HG02623 (cell line): ENCODE measurements around the gene MOB2.
A peak's percentile ranks its signal among the peaks of the same experiment; 100 is the strongest.

Source experiments
- ATAC-seq: cut with Tn5 transposase; IDR thresholded peaks from one replicate; pipeline ENCODE4 v1.9.1; 2021; ENCODE audit warnings: moderate library complexity; ENCODE audit not compliant: unreplicated experiment

Gene MOB2, protein sequence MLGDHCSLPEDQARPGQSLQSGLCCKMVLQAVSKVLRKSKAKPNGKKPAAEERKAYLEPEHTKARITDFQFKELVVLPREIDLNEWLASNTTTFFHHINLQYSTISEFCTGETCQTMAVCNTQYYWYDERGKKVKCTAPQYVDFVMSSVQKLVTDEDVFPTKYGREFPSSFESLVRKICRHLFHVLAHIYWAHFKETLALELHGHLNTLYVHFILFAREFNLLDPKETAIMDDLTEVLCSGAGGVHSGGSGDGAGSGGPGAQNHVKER

DNA sequence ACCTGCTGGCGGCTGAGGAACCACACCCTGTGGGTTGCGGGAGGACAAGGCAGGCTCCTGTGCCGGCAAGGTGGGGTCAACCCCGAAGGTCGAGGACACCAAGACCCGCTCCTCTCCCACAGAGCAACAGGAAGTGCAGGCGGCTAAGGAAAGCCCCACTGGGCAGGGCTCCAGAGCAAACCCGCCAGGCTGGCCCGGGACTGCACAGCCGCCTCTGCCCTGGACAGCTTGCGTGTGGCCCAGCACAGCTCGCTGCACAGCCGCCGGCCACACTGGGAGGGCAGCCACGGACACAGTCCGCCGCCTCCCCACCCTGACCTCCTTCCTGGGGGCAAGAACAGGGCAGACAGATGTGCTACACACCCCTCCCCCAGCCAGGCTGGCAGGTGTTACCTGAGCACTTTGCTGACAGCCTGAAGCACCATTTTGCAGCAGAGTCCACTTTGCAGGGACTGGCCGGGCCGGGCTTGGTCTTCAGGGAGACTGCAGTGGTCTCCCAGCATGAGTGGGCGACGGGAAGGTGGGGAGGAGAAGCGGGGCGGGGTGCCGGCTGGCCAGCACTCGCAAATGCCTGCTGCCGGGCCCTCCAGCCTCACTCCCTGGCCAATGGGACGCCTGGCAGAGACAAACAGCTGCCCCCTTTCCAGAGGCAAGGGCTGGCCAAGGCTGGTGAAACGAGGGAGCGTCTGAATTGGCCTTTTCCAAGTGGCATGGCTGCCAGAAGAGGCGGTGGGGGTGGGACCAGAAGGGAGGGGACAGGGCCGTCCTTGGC lies at the start of gene MOB2:
Gene MOB2 (minus strand): TSS at position 726 of the 772 bp plus-strand sequence. CDS start 223 bp downstream, at position 503.
- no peak for ATAC-seq

DNA sequence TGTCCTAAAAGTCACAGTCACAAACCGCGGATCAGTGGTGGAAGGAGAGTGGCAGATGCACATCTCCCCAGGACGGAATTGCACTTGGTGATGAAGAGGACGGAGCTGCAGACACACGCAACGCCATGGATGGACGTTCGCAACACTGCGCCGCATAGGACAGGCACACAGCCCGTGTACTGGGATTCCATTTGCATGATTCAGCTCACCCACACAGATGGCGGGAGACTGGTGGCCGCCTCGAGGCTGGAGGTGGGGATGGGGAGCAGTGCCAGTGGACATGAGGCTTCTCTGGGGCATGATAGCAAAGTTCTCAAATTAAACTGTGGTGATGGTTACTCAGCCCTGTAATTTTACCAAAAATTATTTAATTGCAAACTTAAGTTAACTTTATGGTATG lies 48.1 kb upstream of the MOB2 start:
- no peak for ATAC-seq

DNA sequence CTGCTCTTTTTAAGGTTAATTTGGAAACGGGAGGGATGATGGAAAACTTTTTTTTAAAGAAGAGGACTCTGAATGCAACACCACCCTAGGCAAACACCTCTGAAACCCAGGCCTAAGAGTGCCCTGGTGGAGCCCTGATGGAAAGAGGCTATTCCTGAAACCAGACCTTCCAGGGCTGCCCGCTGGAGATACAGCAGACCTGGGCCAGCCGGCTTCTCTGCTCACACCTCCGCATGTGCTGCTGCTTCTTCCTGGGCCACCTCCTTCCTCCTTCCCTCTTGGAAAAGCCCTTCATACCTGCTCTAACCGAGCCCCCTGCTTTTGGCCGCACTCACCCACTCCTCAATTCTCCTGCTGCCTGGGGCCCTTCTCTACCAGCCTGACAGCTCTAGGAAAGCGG lies 47.6 kb upstream of the MOB2 start:
- no peak for ATAC-seq

DNA sequence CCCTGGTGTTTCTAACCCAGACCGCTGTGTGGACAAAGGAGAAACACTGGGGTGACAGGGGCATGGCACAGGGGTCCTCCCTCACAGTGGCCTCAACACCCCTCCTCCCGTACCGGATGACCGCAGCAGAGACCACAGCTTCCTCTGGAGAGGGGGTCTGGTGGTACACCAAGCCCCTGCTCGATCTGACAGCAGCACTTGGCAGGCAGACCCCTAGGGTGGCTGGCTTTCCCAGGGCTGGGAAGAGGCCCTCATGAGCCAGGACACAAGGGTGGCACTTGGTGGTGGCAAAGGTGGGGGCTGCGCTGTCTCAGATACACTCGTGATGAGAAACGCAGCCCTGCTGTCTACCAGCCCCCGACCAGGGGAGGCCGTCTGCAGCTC lies 46.8 kb upstream of the MOB2 start:
- no peak for ATAC-seq

DNA sequence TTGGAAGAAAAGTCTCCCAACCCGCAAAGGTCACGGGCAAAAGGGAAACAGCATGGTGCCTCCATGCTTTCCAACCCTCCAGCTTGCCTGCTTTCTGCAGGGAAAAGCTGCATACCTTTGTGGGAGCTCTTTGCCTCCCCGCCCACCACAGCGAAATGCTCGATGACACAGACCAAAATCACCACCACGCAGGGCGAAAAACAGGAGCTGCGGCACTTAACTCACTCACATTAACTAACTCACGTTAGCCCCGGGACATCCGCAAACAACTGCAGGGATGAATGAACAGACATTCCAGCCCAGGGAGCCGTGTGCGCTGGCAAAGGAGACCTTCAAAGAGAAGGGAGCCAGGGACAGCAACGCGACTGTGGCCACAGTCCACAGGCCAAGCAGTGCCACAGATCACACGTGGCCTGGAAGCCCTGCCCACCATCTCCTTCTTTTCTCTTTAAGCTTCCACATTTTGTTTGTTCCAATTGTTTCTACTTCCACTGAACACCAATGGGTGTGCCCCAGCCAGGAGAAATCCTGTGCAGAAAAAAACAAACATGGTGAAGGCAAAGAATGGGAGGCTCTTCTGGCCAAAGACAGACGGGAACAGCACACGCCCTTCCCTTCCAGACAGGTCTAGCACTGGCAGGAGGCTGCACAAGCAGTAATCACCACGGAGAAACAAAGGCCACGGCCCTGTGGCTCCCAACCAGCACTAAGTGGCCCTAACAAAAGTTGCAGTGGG lies 46.2 kb upstream of the MOB2 start:
- ATAC-seq = no peak

DNA sequence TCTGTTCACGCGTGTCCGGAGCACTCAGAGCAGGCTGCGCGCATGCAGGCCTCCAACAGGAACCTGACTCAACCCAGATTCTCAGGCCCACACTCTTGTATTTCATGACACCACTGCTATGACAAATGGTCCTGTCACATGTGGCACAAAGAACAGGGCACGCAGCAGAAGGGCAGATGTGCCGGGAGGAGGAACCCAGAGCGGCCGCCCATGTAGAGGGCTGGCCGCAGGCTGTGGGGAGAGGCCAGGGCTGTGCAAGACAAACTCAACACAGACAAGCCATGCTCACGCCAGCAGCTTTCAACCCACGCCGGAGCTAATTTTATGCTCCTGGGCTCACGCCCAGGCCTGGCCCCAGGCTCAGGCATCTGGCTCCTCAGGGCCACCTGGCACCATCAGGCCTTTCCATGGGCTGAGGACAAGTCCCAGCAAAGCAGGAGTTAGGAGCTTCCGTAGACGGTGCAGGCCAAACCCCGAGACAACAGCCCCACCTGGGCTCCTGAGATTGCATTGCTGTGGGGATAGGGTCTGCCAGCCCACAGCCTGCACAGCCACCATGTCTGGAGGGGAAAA lies 45.5 kb upstream of the MOB2 start:
- no peak for ATAC-seq

DNA sequence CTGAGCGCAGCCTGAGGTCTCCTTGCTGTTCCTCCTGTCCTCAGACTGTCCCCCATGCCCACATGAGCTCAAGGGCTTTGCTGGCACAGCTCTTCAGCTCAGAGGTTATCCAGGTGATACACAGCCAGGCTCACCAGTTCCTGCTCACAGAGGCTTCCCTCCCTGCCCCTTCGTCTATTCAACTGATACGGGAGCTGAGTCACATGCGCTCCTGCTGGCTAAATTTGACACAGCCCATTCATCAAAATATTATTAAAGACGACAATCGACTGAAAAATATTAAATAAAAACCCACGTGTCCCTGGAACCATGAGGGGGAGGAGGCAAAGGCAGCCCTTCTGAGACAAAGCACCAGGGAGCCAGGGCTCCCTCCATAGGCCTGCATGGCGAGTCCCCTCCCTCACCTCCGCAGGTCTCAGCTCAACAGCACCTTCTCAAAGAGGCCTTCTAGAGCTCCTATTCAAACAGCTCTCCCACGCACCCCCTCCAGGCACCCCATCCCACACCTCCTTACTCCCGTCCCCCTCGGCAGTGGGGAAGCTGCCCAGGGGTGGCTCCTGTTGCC lies 45.0 kb upstream of the MOB2 start:
- no peak for ATAC-seq

DNA sequence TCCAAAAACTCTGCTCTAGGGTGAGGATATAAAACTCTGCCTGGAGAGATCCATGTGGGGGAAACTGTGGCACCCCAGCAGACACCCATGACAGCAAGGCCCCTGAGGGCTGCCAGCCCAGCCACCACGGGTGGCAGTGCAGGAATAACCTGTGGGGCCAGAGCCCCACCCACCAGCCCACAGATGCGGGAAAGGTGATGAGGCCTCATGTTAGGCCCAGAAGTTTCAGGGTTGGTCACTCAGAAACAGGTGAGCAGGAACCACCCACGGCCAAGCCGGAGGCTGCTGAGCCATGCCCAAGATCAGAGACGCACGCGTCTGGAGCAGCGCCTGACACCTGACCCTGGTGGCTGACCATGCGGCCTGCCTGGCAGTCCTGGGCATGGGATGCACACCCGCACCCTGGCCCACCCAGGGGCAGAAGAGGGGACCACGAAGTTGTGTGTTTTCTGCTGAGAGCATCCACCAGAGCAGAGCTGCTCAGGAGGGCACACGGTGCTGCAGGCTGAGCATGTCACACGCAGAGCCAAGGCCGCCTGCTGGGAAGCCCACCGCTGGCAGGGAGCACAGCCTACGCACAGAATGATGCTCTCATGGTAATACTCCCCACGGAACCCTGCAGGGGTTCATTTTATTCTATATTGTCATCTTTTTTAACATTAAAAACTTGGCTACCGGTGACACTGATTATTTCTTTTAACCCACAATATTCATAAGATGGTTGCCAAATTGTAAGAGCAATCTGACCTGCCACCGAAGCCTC lies 44.3 kb upstream of the MOB2 start:
- ATAC-seq = no peak

DNA sequence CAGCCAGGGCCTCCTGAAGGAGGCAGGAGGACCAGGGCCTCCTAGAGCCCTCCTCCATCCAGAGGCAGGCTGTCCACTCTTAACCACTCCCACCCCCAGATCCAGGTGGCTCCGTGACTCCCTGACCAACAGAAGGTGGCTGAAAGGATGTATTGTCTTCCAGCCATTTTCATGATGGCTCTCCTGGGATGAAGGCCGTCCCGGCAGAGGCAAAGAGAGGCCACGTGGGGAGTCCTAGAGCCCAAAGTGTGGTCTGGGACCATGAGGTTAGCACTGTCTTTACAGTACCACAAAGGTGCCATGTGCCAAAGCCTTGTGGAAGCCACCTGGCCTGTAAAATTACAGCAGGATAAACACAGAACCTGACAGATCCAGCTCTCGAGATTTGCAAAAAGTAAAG lies 43.2 kb upstream of the MOB2 start:
- ATAC-seq = no peak

DNA sequence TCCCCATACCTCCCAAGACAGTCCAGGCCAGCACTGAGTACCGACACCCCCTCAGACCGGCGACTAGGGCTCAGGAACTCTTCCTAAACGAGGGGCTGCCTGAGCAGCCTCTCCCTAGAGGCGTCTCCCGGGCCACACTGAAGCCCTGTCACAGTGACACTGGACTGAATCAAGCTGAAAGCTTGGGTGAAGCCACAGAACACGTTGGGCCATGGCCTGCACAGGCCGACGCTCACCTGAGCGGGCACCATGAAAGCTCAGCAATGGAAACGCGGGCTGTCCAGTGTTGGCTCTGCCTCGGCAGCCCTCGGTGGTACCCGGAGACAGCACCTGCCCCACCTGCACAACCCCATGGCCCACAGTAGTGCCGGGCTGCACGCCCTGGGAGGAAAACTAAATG lies 42.7 kb upstream of the MOB2 start:
- ATAC-seq = no peak

DNA sequence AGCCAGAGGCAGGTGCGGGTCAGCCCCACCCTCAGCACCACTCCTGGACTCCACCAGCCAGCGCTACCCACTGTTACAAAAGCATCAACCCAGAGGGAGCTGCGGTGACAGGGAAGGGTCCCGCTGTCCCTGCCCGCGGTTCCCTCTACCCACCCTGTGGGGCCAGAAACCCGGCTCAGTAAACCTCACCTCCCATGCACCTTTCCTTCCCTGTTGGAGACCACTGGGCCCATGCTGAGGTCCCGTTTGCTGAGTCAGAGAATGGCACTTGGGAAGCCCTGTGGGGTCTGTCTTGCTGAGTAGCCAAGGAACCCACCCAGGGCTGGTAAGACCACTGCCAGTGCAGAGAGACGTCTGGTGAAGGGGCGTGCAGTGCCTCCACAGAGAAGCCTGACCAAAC lies 42.1 kb upstream of the MOB2 start:
- ATAC-seq = no peak

DNA sequence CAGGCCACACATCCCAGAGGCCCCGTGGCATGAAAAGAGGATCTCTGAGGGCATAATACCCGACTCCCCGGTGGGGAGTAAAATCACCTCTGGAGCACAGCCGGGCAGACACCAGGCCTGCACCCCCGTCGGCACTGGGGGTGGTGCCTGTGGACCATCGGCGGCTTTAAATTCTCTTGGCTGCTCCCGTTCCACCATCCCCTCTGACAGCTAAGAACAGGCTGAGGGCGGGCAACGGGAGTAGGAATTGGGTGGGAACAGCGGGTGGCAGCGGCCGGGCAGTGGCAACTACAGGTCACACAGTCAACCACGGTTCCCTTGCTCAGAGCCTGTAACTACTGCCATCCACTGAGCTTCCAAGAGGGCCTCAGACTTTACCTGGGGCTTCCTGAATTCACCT lies 40.2 kb upstream of the MOB2 start:
- ATAC-seq = no peak

DNA sequence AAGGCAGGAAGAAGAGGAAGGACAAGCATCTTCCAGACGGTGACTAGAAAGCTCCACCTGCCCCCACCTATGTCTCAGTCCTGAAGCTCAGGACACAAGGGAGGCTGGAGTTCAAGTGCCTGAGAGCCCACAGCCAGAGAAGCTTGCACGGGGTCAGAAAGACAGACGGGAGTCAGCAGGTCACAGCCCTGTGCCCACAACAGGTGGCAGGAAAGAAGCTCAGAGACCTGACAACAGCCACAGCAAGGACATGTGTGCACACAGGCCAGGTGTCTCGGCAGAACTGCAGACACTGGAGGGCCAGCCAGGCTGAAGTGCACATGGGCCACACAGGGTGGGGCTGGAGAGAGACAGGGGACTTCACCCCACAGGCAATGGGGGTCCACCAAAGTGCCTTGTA lies 37.2 kb upstream of the MOB2 start:
- no peak for ATAC-seq

DNA sequence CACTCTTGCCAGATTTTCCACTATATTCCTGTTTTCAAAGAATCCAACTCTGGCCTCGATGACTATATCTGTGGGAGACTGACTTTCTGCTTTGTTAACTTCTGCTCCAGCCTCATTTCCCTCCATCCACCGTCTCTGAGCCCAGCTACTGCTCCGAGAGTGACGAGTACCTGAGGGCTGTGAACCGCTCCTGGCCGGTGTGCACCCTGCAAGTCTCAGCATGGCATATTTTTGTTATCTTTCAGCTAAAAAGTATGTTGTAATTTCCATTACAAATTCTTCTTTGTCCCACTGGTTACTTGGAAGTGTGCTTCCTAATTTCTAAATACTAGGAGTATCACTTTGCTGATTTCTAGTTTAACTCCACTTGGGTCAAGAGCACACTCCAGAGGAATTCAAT lies 36.5 kb upstream of the MOB2 start:
- no peak for ATAC-seq

DNA sequence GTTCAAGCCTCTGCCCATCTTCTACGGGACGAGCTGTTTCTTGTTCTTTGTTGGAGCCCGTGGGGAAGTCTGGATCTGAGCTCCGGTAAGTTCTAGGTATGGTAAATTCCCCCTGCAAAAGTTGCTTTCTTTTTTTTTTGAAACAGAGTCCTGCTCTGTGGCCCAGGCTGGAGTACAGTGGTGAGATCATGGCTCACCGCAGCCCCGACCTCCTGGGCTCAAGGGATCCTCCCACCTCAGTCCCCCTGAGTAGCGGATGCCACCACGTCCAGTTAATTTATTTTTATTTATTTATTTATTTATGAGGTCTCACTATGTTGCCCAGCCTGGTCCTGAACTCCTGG lies 35.5 kb upstream of the MOB2 start:
- no peak for ATAC-seq

DNA sequence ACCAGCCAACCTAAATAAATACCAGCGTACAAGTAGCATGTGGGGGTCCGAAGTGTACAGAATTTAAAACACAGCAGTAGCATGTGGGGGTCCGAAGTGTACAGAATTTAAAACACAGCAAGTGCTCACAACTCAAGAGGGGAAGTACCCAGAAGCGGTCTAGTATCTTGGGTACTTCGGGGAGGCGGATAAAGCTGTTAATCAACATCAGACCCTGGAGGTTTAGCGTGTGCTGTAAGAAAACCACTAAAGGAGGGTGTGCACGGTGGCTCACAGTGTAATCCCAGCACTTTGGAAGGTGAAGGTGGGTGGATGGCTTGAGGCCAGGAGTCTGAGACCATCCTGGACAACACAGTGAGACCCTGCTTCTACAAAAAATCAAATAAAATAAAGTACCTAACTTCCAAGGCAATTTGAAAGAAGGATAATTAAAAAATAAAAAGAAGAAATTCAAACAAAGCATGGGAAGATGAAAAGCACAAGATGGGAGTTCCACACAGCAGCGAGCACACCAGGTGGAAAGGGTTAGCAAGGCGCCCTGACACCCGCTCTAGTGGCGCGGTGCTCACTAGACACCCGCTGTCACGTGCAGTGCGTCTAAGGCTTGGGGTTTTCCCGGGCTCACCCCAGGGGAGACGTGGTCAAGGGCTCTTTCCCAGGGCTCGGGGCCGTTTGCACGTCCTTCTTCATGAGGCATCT lies 35.0 kb upstream of the MOB2 start:
- ATAC-seq = peak; percentile 72

DNA sequence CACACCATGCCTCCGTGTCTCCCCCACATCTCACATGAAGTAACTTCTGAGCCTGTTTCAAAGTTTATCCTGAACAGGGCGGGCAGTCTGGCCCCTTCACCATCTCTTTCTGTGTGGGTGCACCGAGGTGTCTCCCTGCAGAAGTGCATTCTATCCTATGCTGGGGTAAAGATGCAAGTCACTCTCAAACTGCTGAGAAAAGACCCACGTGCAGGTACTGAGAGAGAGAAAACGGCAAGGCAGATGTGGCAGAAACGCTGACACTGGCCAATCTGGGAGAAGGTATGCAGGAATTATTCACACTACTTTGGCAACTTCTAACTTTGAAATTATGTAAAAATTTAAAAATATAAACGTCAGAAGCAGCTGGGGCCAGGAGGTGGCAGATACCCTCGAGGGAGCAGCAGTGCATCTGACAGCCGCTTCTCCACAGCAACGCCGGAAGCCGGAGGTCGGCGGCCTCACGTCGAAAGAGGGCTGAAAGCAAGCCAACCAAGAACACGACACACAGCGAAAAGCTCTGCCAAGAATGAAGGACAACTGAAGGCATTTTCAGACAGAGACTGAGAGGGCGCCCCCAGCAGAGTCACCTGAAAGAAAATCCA lies 34.2 kb upstream of the MOB2 start:
- ATAC-seq = no peak

DNA sequence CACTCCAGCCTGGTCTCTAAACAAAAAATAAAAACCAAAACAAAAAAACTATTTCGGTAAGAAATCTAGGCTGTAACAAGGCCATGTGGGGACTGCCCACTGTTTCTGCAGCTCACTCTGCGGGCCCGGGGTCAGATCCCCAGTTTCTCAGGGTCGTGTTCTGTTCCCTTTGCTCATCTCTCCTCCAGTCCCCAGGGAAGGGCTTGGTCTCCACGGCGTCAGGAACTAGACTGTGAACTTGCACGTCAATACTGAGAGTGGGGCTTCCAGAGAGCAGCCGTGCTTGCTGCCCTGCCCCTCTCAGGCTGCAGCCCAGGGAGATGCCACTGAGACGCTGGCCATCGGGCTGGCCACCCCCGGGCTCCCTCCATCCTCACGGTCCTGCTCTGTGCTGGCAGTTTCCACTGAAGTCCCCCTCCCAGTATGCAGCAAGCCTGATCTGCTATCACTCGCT lies 33.7 kb upstream of the MOB2 start:
- ATAC-seq = no peak
